Measurements from ENCODE around the gene ROR2.
"Not testable (repeated sequence)": the region's sequence is repeated elsewhere in the genome, so short reads cannot be mapped to it uniquely, and the experiment has no call there.

The ROR2 gene

GRCh38 chr9:91677822-91678436 lies 272.1 kb downstream of the ROR2 start:
- no peak for DNase-seq

- DNase-seq: no peak
Observed at GRCh38 chr9:91677331-91677730, 272.7 kb downstream of the ROR2 start.

- no peak for DNase-seq
Observed at GRCh38 chr9:91676046-91676445, 274.0 kb downstream of the ROR2 start.

DNA sequence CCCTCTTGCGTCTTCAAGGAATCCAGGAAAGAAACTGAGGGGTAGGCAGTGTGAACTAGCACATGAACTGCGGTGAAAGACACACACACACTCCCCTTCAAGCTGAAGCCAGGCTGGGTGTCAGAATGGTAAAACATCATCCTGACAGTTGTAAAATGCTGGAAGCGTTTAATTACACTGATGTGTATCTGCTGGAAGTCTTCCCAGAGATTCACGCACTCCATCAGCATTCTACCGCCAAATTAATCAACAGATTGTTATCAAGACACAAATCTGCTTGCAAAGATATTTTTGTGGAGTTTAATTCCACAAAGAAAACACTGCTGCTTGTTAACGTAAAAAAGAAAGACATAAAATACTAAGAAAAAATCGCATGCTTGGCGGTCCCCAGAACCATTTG lies 285.4 kb downstream of the ROR2 start:
- no peak for DNase-seq

GRCh38 chr9:91663858-91664257 lies 286.2 kb downstream of the ROR2 start:
- no peak for DNase-seq

DNA sequence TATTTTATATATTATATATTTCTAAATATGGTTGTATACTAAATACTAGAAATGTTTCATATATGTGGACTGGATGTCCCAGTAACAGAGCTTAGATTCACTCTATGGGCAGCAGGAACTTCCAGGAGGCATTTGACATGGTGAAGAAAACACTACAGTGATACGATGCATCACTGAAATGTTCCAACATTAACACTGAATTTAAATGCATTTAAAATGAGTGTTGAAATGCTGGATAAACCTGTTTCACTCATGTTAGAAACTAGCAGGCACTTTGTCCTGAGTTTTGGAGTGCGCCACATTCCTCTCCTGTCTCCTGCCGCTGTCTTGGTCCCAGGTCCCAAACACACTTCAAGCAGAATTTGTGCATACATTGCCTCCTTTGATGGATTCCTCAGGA lies 288.6 kb downstream of the ROR2 start:
- DNase-seq: no peak

DNA sequence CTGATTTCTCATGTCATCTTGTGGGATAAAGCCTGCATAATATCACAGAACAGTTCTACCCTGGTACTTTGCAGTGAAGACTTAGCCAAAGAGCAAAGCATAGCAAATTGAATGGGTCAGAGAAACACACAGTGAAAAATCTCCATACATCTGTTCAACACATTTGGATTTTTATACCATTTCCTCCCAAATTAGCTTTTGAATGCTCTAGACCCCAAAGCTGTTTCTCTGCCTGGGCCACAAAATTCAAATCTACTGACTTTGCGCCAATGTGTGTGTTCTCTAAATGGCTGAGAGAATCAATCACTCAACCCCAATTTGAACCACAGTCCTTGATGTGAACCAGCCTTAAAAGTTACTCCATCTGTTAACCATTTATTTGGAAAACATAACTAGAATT lies 289.5 kb downstream of the ROR2 start:
- DNase-seq: no peak

DNA sequence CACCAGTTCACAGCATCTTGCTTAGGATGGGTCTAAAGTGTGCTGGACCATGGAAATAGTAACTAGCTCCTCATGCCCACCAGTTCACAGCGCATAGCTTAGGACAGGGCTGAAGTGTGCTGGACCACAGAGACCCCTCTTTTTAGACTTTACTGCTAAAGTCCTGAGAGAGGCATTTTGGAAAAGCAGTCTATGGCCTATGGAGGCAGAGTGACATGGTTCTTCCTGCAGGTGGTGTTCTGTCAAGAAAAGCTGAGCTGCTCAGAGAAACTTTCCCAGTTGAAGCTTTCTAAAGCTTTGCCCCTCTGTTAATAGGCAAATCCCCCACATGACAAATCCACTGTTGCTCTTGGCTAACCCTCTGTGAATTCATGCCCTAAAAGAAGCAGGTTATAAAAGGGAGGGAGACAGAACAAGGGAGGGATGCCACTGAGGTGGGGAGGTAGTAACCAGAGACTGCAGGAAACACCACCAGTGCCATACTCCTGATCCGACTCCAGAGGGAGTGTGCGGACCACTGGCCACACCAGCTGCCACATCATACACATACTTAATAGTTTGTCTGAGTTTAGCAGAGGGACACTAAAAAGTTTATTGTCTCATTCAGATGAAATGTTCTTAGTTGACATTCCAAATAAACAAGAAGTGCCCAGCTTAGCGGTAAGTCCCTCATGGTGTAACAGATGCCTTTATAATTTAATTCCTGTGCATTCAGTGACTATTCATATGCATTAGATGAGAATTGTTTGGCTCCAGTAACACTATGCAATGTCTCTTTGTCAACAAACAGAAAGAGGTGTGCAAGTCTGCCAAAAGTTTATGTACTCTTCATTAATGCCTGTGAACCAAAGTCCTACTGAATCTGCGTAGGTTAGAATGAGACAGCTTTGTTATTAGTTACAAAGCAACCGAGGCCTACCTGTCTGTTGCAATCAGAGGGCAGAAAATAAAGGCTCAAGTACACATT lies 290.2 kb downstream of the ROR2 start:
- no peak for DNase-seq

DNA sequence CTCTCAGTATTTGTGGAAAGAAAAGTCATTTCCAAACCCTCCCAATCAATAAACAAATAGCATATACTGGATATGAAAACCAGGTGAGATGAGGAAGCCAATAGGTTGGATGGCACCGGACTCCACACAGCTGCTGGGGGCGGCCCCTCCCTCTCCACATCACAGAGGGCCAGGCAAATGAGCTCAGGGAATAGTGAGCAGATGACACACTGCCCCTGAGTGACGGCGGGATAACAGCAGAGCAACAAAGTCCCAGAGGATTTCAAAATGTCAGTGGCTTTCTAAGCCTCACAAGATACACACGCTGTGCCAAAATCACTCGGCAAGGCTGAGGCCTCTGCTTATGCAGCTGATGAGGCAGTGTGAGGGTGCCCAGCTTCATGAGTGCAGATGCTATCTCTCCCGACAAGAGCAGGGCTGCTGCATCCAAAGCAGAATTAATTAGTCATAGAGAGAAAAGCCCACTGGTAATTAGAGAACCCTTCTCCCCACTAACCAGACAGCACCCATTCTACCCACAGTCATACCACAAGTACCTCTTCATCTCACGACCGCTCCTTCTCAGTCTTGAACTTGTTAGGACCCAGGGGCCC lies 291.4 kb downstream of the ROR2 start:
- DNase-seq: no peak

GRCh38 chr9:91657501-91657900 lies 292.5 kb downstream of the ROR2 start:
- DNase-seq: no peak

DNA sequence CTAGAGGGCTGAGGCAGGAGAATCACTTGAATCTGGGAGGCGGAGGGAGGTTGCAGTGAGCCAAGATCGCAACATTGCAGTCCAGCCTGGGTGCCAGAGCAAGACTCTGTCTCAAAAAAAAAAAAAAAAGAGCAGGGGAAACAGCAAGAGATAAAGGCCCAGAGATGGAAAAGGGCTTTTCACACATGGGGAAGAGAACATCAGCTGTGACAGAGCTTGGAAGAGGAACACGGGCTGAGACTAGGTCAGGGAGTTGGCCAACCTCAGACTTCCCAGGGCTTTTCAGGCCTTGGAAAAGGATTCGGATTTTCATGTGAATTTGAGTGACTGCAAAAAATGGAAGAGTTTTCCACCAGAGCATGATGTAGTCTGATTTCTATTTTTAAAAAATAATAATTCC lies 294.4 kb downstream of the ROR2 start:
- DNase-seq: no peak

- DNase-seq: no peak
Observed at GRCh38 chr9:91655215-91655614, 294.8 kb downstream of the ROR2 start.

DNA sequence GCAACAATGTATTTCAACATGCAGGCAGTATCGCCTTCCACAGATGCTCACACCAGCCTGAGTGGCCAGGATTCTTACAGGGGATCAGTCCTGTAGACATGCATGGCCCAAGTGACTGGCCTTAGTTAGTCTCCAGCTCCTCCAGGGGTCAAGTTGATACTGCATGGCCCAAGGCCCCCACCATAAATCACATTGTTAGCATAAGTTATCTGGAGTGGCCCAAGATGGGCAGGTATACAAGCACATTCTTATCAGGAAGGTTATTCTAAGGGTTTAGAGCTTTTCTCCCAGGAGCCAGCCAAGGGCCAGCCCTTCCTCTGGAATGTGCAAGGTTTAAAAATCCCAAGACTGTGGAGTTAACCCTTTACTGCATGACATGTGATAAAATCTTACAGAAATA lies 295.5 kb downstream of the ROR2 start:
- DNase-seq: no peak

- no peak for DNase-seq
Observed at GRCh38 chr9:91647371-91647770, 302.7 kb downstream of the ROR2 start.

DNA sequence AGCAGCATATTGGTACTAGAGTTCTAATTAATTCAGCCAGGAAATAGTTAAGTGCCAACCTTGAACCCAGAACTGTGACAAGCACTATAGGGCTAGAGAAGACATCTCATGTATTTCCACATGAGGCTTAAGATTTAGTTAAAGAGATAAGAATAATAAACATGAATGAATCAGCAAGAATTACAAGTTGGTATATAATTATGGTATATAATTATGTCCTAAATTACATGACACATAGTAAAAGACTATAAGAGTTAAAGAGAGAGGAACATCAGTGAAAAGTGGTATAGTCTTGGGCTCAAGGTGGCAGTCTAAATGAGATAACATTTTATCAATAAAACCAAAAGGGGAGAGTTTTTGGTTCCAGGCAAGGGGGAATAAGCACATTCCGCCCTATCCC lies 303.3 kb downstream of the ROR2 start:
- no peak for DNase-seq

DNA sequence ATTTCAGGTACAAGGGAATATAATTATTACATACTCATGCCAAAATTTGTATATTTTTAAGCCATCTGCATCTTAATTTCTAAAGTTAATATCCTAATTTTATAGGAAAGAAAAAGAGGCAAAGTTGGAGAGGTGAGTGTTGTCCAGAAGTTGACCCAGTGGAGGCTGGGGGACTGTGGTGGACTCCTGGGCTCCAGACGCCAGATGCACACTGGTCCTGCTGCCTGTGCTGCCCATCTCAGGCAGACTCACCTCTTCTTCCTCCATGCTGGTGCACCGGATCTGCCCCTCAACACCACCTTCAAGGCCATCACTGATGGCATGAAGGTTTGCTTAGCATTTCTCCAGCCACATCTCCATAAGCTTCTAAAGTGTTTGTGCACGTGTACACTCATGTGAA lies 305.6 kb downstream of the ROR2 start:
- DNase-seq: no peak

GRCh38 chr9:91643481-91644077 lies 306.4 kb downstream of the ROR2 start:
- DNase-seq: no peak

DNA sequence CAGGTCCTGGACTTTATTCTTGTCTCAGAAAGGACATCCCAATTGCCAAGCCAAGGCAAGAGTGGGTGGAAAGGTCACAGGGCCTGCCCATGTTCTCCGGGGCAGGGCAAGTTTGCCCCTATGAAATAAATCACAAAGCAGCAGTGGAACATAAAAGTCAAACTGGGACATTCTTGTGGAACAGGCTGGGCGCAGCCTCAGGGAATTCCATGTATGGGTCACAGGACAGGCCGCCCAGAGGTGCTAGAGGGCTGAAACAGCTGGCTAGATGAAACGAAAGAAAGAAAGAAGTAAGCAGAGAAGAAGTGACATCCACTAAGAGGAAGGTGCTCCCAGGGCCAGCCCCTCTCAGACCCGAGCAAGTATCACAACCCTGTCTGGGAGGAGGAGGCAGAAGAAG lies 307.3 kb downstream of the ROR2 start:
- DNase-seq: no peak

DNA sequence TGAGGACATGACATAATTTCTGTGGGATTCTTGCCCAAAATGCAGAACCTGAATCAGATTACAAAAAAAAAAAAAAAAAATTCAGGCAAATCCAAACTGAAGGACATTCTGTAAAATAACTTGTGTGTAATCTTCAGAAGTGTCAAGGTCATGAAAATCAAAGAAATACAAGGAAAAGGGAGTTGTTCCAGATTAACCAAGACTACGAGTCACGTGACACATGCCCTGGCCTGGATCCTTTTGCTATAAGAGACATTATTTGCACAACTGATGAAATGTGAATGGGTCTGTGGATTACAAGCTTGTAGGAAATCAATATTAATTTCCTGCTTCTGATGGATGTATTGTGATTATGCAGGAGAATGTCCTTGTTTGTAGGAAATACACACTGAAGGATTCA lies 309.6 kb downstream of the ROR2 start:
- DNase-seq: no peak

DNA sequence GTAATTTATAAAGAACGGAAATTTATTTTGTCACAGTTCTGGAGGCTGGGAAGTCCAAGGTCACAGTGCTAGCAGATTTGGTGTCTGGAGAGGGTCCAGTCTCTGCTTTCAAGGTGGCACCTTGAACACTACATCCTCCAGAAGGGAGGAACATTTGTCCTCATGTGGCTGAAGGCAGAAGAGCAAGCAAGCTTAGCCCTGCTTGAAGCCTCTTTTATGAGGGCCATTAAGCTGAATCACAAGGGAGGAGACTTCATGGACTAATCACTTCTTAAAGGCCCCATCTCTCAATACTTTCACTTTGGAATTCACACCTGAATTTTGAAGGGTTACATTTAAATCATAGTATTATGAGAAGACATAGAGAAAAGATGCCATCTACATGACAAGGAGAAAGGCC lies 311.0 kb downstream of the ROR2 start:
- DNase-seq: no peak

GRCh38 chr9:91634832-91635231 lies 315.2 kb downstream of the ROR2 start:
- DNase-seq: not testable (repeated sequence)

GRCh38 chr9:91629718-91630117 lies 320.3 kb downstream of the ROR2 start:
- no peak for DNase-seq

DNA sequence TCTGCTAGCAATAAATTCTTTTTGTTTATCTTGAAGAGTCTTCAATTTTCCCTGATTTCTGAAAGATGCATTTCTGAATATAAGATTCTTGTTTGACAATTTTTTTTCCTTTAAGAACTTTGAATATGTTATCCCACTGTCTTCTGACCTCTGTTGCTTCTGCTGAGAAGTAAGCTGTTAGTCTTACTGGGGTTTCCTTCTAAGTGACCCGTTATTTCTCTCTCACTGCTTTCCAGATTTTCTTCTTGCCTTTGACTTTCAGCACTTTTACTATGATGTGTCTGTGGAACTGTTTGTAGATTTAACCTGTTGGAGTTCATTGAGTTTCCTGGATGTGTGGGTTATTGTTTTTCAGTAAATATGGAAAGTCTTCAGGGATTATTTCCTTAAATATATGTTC lies 321.1 kb downstream of the ROR2 start:
- DNase-seq: no peak

Measured in right kidney (tissue), 1 donor.